ENCODE data around the gene NAGPA.

NAGPA gene

DNA sequence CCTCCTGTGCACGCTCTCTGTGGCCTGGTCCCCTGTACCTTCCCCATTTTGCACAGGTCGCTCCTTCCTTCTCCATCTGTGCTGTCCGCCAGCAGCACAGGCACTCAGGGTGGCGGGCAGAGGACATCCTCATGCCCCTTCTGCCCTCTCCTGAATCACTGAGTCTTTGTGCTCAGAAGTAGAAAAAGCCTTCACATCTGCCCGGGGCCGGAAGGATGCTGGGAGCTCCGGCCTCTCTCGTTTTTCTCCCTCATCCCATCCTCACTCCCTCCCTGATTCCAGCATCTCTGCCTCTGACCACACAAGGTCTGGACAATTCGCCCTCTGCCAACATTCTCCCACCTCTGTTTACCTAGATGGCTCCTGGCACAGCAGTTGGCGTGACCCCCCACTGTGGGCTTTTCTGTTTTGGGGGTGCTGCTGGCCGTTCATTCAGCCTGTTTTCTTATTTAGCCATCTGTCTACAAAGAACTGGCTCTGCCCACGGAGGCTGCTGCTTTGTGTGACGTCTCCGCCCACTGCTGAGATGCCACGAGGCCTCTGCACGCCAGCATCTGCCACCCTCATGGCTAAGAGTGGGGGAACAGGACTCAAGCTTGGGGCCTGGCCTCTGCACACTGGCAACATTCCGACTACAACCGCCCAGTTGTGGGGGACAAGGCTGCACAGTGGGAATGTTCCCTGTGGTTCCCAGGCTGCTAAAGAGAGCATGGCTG lies 38.9 kb downstream of the NAGPA start:
- DNase-seq: no peak

DNA sequence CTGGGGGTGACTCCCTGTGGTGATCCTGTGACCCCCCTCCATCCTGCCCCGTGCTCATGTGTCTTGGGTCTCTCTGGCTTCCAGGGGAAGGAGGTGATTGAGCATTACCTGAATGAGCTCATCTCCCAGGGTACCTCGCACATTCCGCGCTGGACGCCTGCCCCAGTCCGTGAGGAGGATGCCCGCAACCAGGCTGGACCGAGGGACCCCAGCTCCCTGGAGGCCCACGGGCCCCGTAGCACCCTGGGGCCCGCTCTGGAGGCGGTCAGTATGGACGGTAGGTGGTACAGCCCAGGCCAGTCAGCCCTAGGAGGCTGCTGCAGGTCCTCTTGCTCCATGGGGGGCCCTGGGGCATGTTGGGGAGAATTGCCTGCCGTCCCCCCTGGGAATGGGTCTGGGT lies 42.0 kb downstream of the NAGPA start:
- no peak for DNase-seq

DNA sequence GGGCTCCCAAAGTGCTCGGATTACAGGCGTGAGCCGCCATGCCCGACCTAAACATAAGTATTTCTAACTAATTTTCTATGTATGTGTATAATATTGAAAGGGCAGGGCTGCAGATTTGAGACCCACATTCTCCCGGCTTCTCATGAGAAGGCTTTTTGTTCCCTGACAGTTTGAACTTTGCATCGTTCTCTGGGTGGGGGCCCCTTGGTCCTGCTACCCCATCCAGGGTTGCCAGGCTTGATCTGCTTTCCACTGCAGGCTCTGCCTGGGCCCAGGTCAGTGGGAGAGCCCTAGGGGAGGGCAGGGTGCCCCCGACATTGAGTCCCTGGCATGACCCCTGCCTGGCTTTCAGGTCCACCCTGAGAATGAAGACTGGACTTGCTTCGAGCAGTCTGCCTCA lies 43.3 kb downstream of the NAGPA start:
- no peak for DNase-seq

DNA sequence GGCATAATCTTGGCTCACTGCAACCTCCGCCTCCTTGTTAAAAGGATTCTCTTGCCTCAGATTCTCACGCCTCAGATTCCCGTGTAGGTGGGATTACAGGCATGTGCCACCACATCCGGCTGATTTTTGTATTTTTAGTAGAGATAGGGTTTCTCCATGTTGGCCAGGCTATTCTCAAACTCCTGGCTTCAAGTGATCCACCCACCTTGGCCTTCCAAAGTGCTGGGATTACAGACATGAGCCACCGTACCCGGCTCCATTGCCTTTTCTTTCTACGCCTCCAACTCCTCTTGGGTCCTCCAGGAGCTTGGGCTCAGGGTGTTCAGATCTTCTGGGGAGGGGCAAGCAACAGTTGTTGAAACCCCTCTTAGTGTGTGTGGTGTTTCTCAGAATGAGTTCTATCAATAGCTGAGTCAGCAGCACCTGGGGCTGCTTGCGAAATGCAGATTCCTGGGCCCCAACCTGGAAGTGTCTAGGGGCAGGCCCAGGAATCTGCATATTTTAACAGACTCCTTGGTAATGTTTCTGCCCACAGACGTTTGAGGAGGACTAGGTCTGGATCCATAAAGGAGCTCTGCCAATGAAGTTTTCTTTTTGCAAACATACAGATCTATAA lies 44.2 kb downstream of the NAGPA start:
- no peak for DNase-seq

DNA sequence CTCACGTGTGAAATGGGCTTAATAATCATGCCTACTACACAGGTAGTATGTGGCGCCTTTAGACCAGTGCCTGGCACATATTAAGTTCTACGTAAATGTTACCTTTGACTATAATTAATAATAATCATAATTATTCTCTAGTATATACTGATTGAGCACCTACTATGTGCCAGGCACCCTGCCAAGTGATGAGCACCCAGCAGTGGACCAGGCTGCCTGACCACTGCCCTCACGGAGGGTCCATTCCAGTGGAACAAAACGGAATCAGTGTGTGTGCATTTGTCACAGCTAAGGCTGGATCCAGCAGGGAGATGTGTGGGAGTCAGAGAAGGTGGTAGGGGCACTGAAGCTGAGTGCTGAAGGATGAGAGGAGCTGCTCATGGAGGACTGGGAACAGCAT lies 45.1 kb downstream of the NAGPA start:
- no peak for DNase-seq

DNA sequence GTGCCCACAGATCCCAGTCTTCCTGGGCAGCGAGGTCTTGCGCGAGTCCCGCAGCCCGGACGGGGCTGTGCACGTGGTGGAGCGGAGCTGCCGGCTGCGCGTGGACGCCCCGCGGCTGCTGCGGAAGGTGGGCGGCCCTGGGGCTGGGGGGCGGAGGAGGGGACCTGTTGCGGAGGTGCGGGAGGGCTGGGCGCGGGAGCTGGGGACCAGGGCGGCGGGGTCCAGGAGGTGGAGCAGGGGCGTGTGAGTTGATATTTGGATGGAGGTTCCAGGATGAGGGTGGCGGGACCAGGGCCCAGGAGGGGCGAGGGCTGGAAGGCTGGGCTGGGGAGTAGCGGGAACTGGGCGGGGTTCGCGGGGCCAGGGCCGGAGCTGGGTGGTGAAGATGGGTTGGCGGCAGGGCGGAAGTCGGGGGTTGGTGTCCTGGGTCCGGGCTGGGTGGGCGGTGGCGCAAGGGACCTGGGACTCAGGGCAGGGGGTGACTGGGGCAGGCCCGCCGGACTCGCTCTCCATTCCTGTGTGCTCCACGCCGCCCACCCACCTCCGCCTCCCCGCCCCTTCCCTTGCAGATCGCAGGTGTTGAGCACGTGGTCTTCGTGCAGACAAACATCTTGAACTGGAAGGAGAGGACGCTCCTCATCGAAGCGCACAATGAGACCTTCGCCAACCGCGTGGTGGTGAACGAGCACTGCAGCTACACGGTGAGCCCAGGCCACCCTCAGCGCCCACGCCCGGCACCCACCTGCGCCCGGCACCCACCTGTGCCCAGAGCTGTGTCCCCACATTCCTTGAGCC lies 46.0 kb downstream of the NAGPA start:
- DNase-seq: no peak

DNA sequence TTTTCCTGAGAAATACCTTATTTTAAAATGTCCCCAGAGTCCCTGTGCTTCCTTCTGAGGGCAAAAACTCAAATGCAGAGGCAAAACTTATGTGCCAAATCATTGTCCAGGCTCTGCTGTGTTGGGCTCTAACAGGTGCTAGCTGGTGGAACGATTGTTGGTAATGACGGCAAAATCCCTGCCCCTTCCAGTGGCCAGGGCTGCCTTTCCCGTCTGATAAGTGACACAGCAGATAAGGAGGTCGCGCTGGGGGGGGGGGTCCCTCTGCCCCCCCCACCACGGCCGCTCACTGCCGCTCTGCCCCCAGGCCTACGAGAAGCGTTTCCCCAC lies 46.5 kb downstream of the NAGPA start:
- no peak for DNase-seq

DNA sequence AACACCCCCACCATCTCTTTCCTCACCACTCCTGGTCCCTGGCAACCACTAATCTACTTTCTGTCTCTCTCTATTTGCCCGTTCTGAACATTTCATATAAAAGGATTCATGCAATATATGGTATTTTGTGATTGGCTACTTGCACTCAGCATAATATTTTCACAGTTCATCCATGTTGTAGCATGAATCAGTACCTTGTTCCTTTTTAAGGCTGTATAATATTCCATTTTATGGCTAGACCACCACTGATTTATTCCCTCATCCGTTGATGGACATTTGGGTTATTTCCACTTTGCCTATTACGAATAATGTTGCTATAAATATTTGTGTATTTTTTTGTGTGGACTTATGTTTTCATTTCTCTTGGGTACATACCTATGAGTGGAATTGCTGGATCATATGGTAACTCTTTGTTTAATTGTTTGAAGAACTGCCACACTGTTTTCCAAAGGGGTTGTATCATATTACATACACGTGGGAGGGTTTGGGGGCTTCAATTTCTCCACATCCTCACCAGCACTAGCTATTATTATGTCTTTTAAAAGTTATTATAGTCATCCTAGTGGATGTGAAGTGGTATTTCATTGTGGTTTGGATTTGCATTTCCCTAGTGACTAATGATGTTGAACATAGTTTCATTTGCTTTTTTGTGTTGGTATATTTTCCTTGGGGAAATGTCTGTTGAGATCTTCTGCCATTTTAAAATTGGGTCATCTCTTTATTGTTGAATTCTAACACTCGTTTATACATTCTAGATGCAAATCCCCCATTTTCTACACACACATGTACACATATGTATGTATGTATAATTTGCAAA lies 49.4 kb downstream of the NAGPA start:
- no peak for DNase-seq

DNA sequence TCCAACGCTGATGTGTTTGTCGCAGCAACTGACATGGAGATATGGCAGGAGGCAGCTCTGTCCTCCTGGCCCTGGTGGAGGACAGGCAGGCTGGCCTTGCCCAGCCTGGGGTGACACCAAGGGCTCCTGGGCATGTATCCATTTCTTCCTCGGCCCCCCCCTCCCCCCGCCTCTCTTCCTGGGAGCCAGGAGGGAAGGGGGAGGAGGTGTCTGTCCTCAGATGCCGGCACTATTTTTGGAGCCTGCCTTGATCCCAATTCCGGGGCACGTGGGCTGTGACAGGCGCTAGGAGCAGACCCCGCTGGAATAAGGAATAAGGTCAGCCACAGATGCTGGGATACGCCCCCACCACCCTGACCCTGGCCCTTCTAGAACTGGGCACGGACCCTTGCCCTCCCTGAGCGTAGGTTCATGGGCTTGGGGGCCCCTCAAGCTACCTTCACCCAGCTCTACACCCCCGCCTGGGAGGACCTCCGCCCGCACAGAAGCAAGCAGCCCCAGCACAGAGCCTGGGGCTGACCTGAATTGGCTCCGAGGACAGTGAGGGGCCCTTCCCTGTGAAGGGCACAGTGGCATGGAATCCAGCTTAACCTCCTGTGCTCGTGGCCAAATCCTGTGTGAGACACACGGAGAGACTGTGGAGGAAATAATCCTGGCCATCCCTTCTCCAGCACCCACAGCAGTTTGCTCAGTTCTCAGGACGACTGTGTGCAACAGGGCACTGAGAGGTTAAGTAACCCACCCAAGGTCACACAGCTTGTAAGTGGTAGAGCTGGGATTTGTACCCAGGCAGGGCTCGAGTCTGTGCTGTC lies 51.5 kb downstream of the NAGPA start:
- no peak for DNase-seq

DNA sequence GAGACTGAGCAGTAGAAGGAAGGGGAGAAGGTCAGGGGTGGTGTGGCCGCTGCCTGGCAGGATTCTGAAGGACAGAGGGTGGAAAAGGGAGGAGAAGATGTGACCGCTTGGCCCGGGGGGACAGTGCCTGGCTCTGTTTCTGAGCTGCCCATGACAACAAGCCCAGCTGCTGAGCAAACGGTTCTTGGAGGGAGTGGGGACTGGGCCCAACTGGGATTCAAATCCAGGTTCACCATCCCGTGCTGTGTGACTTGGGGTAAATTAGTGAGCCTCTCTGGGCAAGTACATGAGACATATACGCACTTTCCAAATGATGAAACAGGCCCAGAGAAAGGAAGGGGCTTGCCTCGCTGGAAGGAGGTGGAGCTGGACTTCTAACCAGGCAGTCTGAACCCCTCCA lies 52.3 kb downstream of the NAGPA start:
- no peak for DNase-seq

DNA sequence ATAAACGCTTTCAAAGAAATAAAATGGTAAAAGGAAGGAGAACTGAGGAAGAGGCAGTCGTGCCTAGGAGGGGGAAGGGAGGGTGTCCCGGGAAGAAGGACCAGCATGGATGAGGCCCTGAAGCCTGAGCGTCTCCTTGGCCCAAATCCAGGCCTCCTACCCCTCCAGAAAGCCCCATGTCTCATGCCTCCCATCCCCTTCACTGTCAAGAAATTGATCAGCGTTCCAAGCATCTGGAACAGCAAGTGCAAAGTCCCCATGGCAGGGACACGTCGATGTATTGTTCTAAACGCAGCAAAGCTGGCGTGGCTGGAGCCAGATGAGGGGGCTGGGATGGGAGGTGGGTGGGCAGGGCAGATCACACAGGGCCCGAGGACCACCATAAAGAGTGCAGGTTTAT lies 53.0 kb downstream of the NAGPA start:
- DNase-seq: no peak

DNA sequence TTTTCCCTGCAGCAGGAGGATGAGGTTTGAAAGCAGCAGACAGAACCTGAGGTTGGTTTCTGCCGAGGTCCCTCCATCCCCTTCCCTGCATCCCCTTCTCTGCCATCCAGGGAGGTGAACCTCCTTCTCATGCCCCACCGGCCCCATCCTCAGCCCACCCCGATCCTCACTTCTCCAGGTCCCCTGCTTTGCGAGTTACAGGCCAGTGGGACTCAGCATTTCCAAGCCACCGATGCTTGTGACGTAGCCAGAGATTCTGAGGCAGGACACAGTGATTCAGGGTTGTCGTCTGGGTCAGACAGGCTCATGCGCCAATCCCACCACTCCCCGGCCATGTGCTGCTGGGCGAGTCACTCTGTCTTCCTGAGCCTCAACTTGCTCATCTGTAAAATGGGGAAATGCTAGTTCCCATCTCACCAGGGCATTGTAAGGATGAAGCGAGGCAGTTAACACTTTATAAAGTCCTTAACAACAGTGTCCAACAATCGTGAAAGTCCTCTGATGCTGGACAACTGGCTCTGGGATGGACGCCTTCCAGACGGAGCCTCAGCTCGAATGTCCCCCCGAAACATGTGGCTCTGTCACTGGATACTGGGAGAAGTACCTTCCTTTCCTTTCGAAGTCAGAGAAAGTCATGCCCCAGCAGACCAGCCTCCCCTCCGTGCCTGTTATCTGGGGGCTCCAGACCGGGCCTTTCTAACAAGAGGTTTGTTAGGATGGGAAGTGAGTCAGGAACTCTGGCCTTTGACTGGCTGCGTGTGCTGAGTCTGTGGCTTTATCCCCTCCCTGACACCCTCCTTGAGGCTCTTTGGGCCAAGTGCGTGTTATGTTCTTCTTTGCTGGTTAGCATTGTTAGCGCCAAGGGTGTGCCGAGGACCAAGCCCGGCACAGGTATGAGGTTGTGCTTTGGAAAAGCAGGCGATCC lies 53.7 kb downstream of the NAGPA start:
- DNase-seq: no peak

DNA sequence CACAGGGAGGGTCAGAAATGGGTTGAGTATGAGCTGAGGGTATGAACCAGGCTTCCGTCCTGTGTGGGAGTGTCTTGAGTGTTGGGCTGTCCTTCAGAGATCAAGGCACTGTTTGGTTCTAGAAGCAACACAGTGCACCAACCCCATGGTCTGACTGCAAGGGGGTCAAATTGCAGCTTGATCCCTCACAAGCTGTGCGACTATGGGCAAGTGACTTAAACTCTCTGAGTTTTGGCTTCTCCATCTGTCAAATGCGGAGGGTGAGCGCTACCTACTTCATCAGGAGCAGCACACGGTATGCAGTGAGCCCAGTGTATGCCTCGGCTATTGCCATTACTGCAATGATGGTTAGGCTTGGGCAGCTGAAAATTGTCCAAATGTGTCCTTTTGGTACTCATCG lies 54.6 kb downstream of the NAGPA start:
- DNase-seq: no peak

DNA sequence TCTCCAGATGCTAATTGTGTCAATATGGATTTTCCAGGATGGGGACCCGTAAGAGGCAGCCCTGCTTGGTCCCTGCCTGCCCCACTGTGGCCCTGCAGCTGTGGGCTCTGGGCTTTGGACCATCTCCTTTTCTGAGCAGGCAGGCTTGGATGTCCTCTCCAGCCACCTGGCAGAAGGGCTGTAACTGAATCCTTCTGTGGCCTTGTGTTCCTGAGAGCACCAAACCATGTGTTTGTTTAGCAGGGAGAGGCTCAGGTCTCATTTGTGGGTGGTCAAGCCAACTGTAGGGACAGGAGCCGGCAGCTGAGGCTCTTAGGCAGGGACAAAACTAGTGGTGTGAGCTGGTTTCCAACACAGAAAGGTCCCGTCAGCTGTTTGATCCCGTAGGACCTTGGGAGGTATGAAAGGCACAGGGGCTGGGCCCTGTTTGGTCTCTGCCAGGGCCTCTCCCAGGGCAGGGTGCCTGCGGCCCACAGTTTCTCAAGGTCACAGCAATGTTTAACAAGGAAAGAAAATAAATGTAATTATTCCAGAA lies 57.1 kb downstream of the NAGPA start:
- no peak for DNase-seq

DNA sequence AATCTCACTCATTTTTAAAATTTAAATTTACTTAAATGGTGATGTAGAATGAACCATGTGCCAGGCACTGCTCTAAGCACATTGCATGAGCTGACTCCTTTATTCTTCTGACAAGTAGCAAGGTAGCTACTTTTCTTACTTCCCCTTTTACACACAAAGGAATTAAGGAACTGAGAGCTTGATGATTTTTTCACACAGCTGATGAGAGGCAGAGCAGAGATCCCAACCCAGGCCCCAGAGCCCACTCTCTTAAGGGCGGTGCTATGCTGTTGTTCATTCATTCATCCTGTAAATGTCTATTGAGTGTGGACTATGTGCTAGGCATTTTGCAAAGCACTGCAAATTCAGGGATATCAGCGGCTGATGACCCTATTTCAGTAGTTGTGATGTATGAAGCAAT lies 57.7 kb downstream of the NAGPA start:
- peak; percentile 2 for DNase-seq

All from GF-D8 (cell line).